PC-9 (cell line): ENCODE measurements around the gene RXRA. TPM values are rescaled to one million over a fixed set of nuclear protein-coding genes. Genes with fewer than 3 reads are reported as not detected.

Experiments used
- BruUV-seq: library from RNA; stranded (reverse); fragments of 400-500 nt; replicated peaks from 2 replicates; lab custom pipeline; 2021; lab: Mats Ljungman, UMichigan
- CTCF ChIA-PET: fragments of 300-600 bp; sonication (Branson Sonifier 250); formaldehyde crosslinking; loops from one replicate; lab custom pipeline; 2022; ENCODE audit warnings: antibody characterized with exemption; lab: Charles Lee
- POLR2A ChIA-PET: fragments of 300-600 bp; sonication (Branson Sonifier 250); formaldehyde crosslinking; loops from one replicate; lab custom pipeline; 2022; ENCODE audit warnings: antibody characterized with exemption; ENCODE audit not compliant: unreplicated experiment; lab: Charles Lee
- DNase-seq, 2 experiments: peaks; one replicate each; pipeline versions ENCODE4 v3.0.0 to v3.0.0-alpha.2; 2015 to 2022; ENCODE audit warnings: mixed read lengths in 1 of 2
- H2AFZ ChIP-seq: fragments of 200-600 bp; sonication (generic); 2 replicates; pipeline ENCODE4 v1.8.1; 2017; ENCODE audit warnings: antibody characterized with exemption
- H3F3A ChIP-seq: fragments of 200-600 bp; sonication (generic); 2 replicates; pipeline ENCODE4 v1.8.1; 2017; ENCODE audit warnings: antibody characterized with exemption, mild to moderate bottlenecking, low read depth; ENCODE audit not compliant: insufficient read depth
- H3K27ac ChIP-seq: fragments of 200-600 bp; sonication (generic); 2 replicates; pipeline ENCODE4 v1.6.1; 2016; ENCODE audit warnings: mixed run types
- H3K27me3 ChIP-seq: fragments of 200-600 bp; sonication (generic); 2 replicates; pipeline ENCODE4 v1.6.1; 2016; ENCODE audit warnings: low read depth, mixed run types; ENCODE audit not compliant: insufficient read depth
- H3K36me3 ChIP-seq: fragments of 200-600 bp; sonication (generic); 2 replicates; pipeline ENCODE4 v1.6.1; 2016; ENCODE audit warnings: low read depth, mixed run types
- H3K4me1 ChIP-seq: fragments of 200-600 bp; sonication (generic); replicated peaks from 2 replicates; pipeline ENCODE4 v1.6.1; 2016; ENCODE audit warnings: mixed run types; ENCODE audit not compliant: insufficient read depth
- H3K4me2 ChIP-seq: fragments of 200-600 bp; sonication (generic); 2 replicates; pipeline ENCODE4 v1.6.1; 2017; ENCODE audit warnings: mixed run types
- H3K4me3 ChIP-seq: fragments of 200-600 bp; sonication (generic); 2 replicates; pipeline ENCODE4 v1.6.1; 2016; ENCODE audit warnings: mixed run types
- H3K79me2 ChIP-seq: fragments of 200-600 bp; sonication (generic); 2 replicates; pipeline ENCODE4 v1.6.1; 2017; ENCODE audit warnings: low read depth, mixed run types
- H3K9me2 ChIP-seq: fragments of 200-600 bp; sonication (generic); 2 replicates; pipeline ENCODE4 v1.8.1; 2017; ENCODE audit warnings: mild to moderate bottlenecking; ENCODE audit not compliant: insufficient read depth
- H3K9me3 ChIP-seq: fragments of 200-600 bp; sonication (generic); 2 replicates; pipeline ENCODE4 v1.8.1; 2016; ENCODE audit warnings: low read depth; ENCODE audit not compliant: insufficient read depth
- H4K20me1 ChIP-seq: fragments of 200-600 bp; sonication (generic); 2 replicates; pipeline ENCODE4 v1.8.1; 2017; ENCODE audit not compliant: insufficient read depth
- CTCF ChIP-seq: fragments of 200-600 bp; sonication (generic); conservative IDR thresholded peaks from 2 replicates; pipeline ENCODE4 v1.6.1; 2017; ENCODE audit warnings: mixed run types, antibody characterized with exemption, mild to moderate bottlenecking, moderate library complexity
- EZH2 ChIP-seq: fragments of 200-600 bp; sonication (generic); IDR thresholded peaks from 2 replicates; pipeline ENCODE4 v1.8.0; 2017; ENCODE audit warnings: antibody characterized with exemption, low read depth
- intact Hi-C: fragments of 100-400 bp; cut with micrococcal nuclease; formaldehyde crosslinking; loops from one replicate; pipeline ENCODE4 v1.10.0; 2022; ENCODE audit not compliant: unreplicated experiment
- total RNA-seq: library from RNA; stranded (reverse); gene quantifications from 2 replicates; pipeline ENCODE4 v1.2.3, GENCODE V29; 2021

Gene RXRA
- total RNA-seq, 1 experiment from 2014 or later: 146 TPM

GRCh38 chr9:134386951-134387831 lies 60.9 kb downstream of the RXRA start:
- Histone ChIP-seq H3K4me1 (peaks cover 31% of the 10 kb centered on the region), H2AFZ (no peak overlapping the region), H3K9me2 (no peaks in the 10 kb centered on the region), H3F3A (peaks cover 6% of the 10 kb centered on the region; the same call in 1 of the 2 replicates), H3K4me3 (no peak overlapping the region), H3K4me2 (no peak overlapping the region), H4K20me1 (peaks cover 16% of the 10 kb centered on the region), H3K27ac (no peak overlapping the region), H3K27me3 (no peaks in the 10 kb centered on the region), H3K79me2 (peaks cover 98% of the 10 kb centered on the region), H3K36me3 (no peaks in the 10 kb centered on the region), H3K9me3 (no peaks in the 10 kb centered on the region)
- intact Hi-C loops: no loop called here
- CTCF ChIA-PET: interaction anchor here (0.6 kb wide), 1 partner anchor 224 kb away, joined by 3 read pairs; no protein-coding TSS in a partner anchor
- no TSS peak for BruUV-seq
- POLR2A ChIA-PET: no interaction called here
- no peak for DNase-seq
- TF ChIP-seq CTCF: no peak
- TF ChIP-seq EZH2: no peak

- CTCF ChIA-PET: no interaction called here
- intact Hi-C loops: no loop called here
- peaks cover 97% of the 10 kb centered on the region for H3K79me2 ChIP-seq
- H3K9me2 ChIP-seq: no peaks in the 10 kb centered on the region
- no peak overlapping the region for H3K27ac ChIP-seq
- BruUV-seq: no TSS peak
- POLR2A ChIA-PET: no interaction called here
- H3K27me3 ChIP-seq: no peaks in the 10 kb centered on the region
- peaks cover 19% of the 10 kb centered on the region for H4K20me1 ChIP-seq
- H3F3A ChIP-seq: peaks cover 6% of the 10 kb centered on the region; the same call in 1 of the 2 replicates
- H3K4me1 ChIP-seq: peaks cover 19% of the 10 kb centered on the region
- no peaks in the 10 kb centered on the region for H3K9me3 ChIP-seq
- no peak for DNase-seq
- H2AFZ ChIP-seq: no peak overlapping the region
- no peaks in the 10 kb centered on the region for H3K36me3 ChIP-seq
- no peak overlapping the region for H3K4me3 ChIP-seq
- TF ChIP-seq EZH2: no peak
- TF ChIP-seq CTCF: no peak
- H3K4me2 ChIP-seq: no peak overlapping the region
Measured at GRCh38 chr9:134388289-134388808, 62.1 kb downstream of the RXRA start.

GRCh38 chr9:134388976-134389375 lies 62.7 kb downstream of the RXRA start:
- H3K79me2 ChIP-seq: peaks cover 97% of the 10 kb centered on the region
- H3K27me3 ChIP-seq: no peaks in the 10 kb centered on the region
- H3K36me3 ChIP-seq: no peaks in the 10 kb centered on the region
- intact Hi-C loops: no loop called here
- BruUV-seq: no TSS peak
- H3F3A ChIP-seq: peaks cover 6% of the 10 kb centered on the region; the same call in 1 of the 2 replicates
- no peak overlapping the region for H3K27ac ChIP-seq
- H3K4me1 ChIP-seq: peaks cover 13% of the 10 kb centered on the region
- peaks cover 19% of the 10 kb centered on the region for H4K20me1 ChIP-seq
- H3K9me3 ChIP-seq: no peaks in the 10 kb centered on the region
- ChIA-PET CTCF (no interaction called here), POLR2A (no interaction called here)
- H3K4me2 ChIP-seq: no peak overlapping the region
- no peak overlapping the region for H2AFZ ChIP-seq
- TF ChIP-seq CTCF (no peak), EZH2 (no peak)
- no peak for DNase-seq
- H3K9me2 ChIP-seq: no peaks in the 10 kb centered on the region
- H3K4me3 ChIP-seq: no peak overlapping the region
